NCI-H1436 treated with DMSO at 0.1 percent for 48 hours (cell line): ENCODE data around the gene COIL.

ENCODE experiments used
- DNase-seq: peaks from one replicate; lab custom pipeline; 2025; lab: John Stamatoyannopoulos, UW

The COIL gene

DNA sequence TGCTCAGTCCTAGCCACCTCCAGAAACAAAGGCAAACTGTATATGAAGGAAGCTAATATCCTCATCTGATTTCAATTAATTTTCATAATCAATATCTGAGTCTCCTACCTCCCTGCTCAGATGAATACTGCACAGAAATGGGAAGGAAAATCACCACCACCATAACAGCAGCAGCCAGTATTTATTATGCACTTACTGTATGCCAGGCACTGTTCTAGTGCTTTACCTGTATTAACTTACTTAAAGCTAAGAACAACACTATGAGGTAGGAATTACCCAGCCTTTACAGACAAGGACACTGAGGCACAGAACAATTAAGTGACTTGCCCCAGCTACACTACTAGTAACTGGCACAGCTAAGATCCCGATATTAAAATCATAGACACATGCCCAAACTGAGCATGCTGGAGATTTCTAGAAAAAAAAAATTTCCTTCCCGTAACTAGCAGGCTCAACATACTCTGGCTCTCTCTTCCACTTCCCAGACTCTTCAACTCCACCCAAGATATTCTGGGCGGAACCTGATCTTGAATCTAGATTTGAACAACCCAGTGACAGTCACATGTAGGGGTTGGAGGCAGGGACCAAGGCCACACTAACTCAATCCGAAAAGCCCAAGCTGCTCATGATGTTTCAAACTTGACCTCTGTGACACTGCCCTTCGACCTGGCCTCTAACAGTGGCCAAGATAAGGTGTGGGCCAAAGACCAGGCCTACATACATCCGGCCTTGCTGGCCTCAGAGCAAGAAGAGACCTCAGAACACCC lies 50.9 kb downstream of the COIL start:
- DNase-seq: no peak

DNA sequence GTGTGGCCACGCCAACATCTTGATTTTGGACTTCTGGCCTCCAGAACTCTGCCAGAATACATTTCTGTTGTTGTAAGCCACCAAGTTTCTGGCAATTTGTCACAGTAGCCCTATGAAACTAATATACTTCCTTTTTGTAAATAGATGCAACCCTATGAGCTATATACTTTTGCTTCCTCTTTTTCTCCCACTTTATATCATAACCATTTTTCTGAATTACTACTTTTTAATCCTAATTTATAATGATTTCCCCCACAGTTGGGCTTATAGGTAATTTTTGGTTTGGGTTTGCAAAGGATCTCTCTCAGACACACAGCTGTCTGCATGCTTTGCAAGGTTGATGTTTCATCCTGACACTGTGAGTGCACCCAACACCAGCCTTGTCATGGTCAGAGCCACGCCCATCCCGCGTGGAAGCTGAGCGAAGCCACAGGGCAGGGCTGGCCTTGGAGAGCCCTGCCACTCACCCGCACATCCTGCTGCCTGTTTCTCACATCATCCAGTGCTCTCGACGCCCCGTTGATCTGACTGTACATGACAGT lies 52.8 kb downstream of the COIL start:
- DNase-seq: no peak

DNA sequence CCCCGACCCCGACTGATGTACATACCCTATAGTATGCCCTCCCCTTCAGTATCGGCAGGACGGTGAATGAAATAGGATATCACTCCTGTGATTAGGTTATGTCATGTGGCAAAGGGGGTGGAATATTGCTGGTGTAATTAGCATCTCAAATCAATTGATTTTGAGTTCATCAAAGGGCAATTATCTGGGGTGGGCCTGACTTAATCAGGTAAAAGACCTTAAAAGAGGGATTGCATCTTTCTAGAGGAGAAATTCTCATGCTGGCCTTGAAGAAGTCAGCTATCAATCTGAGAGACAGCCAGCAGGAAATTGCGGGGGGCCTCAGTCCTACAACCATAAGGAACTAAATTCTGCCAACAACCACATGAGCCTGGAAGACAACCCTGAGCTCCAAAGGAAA lies 57.3 kb downstream of the COIL start:
- no peak for DNase-seq

DNA sequence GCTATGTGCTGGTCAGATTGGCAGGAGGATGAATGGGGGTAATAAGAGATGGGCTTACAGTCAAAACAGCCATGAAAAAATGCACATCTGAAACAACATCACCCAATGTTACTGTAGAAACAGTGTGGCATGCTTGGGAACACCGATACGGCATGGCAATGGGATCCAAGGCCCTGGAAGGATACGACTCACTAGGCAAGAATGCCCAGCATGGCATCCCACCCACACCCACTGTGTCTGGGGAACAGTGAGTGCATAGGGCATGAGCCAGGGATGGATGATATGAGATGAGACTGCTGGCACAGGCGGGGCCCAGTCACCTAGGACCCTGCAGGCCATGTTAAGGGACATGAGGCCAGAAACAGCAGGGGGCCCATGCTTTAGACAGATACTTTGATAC lies 58.5 kb downstream of the COIL start:
- no peak for DNase-seq

DNA sequence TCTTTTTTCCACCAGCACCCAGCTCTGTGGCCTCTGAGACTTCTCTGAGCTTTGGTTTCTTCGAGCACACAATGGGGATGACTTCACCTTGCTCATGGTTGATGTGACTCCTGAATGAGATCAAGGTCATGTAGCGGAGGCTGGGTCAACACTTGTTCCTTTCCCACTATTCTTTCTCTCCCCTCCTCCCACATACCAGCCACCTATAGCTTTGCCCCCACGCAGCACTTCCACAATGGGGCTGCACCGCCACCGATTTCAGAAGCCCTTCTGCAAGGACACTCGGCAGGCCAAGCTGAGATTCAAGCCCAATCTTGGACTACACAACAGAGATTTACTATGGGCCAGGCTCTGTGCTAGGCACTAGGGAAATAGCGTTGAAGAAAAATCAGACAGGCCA lies 61.4 kb downstream of the COIL start:
- DNase-seq: no peak

DNA sequence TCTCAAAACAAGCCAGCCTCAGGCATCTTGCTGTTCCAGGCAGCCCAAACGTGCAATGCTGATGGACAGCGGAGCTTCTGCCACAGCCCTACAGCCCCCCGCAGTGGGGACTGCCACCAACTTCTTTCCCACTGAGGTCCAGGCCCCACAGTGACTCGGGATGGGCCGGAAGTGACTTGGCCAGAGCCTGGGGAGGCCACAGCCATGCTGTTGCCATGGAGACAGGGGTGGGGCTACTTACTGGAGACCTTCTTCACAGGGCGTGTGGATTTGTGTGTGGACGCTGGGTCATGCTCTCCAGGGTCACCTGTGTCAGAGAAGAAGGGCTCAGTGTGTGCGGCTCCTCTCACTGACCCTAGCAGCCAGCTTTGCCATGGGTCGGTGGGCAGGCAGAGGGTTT lies 62.0 kb downstream of the COIL start:
- no peak for DNase-seq

DNA sequence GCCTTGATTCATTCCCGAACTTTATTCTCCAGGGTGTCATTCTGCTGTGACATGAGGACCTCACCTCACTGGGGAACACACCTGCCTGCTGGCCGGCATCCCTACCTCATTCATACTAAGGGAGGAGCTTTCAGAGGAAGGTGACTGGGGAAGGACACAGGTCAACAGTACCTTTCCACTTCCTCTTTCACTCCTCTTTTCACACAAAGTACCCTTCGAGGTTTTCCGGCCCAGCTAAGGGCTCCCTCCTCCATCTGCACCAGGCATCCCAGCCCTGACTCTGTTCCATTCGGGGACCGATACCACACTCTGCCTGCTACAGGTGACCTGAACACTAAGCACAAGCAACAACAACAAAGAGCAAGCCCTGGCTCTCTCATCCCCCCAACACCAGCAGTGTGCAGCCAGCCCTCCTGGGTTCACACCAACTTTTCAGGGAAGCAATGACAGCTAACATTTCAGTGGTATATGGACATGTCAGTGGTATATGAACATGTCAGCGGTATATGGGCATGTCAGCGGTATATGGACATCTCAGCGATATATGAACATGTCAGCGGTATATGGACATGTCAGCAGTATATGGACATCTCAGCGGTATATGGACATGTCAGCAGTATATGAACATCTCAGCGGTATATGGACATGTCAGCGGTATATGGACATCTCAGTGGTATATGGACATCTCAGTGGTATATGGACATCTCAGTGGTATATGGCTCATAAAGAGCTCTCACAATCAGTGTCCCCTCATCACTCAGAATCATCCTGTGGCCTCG lies 63.0 kb downstream of the COIL start:
- no peak for DNase-seq

DNA sequence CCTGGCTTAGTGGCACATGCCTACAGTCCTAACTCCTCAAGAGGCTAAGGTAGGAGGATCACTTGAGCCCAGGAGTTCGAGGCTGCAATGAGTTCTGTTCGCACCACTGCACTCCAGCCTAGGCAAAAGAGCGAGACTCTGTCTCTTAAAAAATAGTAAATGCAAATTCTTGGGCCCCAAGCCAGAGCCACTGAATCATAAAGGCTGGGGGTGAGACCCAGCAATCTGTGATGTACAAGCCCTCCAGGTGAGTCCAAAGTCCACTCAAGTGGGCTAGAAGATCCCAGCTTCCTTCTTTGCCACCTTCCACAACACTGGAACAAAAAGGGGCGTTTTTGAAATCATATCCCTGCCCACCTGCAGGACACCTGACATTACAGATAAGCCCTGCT lies 63.9 kb downstream of the COIL start:
- DNase-seq: no peak

DNA sequence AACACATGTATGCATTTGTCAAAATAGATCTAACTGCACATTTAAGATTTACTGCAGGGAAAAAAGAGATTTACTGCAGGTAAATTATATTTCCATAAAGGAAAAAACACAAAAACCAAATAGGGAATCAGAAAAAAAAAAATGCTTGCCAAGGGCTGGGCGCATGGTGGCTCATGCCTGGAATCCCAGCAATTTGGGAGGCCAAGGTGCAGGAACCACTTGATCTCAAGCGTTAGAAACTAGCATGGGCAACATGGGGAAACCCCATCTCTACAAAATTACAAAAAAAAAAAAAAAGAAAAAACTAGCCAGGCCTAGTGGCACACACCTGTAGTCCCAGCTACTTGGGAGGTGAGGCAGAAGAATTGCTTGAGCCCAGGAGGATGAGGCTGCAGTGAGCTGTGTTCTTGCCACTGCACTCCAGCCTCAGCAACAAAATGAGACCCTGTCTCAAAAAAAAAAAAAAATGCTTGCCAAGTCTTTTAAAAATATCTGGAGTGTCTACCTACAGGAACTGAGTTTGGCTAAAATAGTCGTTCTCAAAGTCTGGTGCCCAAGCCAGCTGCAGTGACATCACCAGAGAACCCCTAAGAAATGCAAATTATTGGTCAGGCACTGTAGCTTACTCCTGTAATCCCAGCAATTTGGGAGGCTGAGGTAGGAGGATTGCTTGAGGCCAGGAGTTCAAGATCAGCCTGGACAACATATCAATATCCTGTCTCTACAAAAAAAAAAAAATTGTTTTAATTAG lies 64.5 kb downstream of the COIL start:
- DNase-seq: no peak

DNA sequence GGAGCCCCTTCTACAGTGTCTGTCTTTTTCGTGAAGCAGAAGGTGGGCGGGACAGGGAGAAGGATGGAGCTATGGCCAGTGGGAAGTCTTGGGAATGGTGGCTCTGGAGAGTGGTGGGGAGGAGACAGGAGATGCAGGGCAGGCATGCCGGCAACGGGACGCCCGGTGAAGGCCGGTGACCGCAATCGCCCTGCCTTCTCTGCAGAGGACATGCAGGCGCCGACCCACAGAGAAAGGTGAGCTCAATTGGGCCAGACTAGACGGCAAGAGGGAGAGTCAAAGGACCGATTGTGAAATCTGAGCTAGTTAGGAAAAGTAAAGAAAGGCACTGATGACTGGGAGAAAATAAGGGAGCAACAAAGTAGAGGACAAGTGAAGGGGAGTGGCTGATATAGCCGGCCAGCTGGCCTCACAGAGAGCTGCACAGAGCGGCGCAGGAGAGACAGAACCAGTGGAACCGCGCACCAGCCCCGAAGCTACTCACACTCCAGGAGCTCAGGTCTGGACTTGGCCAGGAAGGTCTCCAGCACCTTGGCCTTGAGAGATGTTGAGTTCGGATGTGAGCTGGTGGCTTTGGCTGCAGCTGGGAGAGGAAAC lies 65.9 kb downstream of the COIL start:
- no peak for DNase-seq

DNA sequence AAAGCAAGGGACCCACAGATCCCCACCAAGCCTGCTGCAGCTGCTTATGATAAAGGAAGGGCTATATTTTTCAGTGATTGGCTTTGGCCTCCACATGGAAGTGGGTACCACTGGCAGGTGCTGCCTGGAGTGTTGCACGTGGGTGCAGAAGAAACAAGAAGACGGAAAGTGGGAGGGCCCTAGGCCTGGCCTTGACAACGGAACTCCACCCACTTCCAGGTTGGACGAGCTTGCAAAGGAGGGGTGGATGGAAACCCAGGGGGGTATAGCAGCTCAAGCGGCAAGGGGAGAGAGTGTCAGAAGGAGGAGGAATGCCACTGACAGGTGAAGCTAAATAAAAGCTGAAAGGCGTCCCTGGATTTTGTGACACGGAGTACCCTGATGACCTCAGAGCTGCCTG lies 67.3 kb downstream of the COIL start:
- DNase-seq: no peak

DNA sequence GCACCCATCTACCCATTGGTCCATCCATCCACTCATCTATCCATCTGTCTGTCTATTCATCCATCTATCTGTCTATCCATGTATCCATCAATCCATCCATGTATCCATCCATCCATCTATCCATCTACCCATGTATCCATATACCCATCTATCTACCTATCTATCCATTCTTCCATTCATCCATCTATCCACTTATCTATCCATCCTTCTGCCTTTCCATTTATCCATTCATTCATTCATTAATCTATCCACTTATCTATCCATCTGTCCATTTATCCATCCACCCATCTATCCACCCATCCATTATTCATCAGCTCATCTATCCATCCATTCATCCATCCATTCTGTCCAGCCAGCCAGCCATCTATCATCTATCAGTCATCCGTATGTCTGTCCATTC lies 68.5 kb downstream of the COIL start:
- no peak for DNase-seq

DNA sequence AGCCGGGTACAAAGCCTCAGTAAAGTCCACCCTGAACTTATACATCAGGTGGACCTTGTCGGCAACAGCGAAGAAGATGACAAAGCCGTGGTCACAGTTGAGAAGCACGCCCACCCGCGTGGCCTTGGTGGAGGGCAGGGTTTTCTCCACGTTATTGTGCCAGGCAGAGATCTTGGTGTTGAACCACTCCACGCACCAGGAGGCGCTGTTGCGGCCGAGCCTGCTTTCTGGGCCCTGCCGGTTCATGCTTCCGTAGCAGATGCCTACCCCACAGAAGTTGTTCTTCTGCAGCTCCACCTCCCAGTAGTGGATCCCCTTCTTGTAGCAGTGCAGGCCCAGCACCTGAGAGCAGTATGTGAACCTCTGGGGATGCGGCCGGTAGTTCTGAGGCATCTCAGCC lies 69.1 kb downstream of the COIL start:
- no peak for DNase-seq

DNA sequence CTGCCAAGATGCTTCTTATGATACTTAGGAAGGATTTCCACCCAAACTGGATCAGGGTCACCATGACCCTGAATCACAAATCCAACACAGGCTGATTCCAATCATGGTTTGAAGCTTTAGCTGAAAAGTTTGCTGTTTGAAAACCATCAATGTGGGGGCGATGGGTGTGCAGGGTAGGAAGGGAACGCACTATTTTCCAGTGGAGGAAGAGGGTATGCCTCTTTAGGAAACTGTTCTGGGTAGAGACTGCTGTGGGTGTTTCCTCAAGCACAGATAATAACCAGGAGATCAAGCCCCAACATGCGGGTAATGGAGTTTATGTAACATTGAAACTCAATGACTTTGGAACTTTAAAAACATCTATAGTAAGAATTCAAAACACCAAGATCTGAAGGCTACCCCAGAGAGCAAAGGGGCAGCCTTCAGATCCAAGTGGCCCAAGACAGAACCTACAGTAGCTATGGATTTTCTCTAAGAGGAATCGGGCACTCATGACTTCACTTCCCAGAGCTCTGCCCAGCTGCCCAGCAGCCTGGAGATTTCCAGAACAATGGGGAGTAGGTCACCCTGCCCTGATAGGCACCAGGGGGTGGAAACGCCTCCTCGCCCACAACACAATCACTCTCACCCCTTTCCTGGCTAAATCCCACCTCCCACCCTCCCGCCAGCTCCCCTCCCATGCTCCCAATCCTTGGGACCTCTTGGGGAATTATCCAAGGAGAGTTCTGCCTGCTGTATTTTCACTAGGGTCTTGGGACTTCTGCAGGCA lies 69.8 kb downstream of the COIL start:
- DNase-seq: no peak

DNA sequence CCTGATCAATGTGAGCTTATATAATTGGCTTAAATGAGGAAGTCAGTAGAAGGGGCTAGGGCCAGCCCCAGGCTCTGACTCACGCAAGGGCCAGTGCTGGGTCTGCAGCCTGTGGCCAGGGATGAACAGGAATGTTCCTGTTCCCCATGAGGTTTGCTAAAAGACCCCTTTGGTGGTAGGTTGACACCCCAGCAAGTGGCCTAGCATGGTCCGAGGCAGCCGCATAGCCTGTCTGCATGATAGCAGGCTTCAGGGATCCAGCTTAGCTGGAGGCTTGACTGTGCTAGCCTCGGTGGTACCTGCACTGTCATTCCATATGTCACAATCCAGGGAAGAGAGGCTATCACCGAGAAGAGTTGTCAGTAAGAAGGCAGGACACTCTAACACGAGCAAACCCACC lies 70.5 kb downstream of the COIL start:
- DNase-seq: no peak
